NCI-H2171 (cell line): ENCODE measurements around the gene CHST9.

Experiments used
- DNase-seq: peaks from one replicate; lab custom pipeline; 2025; lab: John Stamatoyannopoulos, UW

The CHST9 gene

DNA sequence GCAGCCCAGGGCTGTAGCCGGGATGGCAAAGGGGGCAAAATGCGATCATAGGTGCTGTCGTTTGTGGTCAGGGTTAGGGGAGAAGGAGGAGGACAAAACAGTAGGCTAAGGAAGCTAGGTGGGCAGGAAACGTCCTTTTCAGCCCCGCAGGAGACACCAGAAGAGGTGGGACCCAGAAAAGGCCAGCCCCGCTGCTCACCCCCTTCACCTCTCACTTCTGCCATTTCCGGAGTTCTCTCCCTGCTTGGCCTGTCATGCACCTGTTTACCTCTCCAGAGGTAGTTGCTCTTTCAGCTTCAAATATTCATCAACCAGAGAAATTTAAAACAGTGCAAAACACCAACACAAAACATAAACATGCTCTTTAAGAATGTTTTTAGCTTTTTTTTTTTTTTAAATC, 320.4 kb downstream of the CHST9 start:
- DNase-seq, result no peak

GRCh38 chr18:26863921-26864497, 321.1 kb downstream of the CHST9 start:
- DNase-seq, result no peak

DNA sequence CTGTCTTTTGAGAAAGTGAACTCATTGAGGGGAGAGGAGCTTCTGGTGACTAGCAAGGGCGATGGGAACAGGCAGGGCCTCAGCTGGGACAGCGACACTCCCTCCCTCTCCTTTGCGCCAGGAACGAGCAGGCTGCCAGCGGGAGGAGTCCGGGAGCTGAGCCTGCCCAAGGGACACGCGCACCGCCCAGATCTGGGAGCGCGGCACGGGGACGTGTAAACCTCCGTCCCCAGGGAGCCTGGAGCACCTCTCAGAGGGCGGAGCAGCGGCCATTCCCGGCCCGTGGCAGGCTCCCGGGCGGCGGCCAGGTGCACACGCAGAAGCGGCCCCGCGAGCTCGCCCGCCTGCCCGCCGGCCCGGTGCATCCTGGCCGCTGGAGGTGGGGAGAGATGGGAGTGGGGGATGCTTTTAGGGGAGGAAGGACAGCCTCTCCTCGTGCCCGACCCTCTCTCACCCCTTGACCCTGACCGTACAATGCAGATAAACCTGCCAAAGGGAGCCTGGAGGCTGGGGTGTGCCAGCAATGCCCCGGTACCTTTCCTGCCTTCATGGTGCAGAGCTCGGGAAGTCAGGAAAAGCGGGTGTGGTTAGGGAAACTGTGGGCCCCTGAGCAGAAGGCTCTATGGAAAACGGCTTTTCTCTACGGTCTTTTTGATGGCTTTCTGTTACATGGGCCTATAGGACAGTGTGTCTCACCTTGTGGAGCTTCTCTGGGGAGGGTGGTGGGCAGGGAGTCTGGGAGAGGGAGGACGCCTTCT, 321.8 kb downstream of the CHST9 start:
- peak; percentile 89 for DNase-seq

DNA sequence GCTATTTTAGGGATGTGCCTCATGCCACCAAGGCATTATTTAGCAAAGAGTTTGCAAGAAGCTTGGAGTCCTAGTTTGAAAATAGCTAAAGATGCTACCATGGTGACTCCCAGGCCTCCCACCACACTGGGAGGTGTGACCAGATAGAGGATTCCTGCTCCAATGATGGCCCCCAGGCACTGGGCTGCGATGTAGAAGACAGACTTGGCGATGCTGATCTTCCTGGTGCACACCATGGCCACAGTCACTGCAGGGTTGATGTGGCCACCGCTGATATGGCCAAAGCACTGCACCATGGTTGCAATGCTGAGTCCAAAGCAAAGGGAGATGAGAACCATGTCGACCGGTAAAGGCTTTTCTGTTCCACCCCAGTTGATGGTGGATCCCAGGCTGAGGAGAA, 323.0 kb downstream of the CHST9 start:
- no peak for DNase-seq
